ENCODE data around the gene AGR2. TPM values are rescaled to one million over a fixed set of nuclear protein-coding genes. Genes with fewer than 3 reads are reported as not detected.

Gene AGR2
- total RNA-seq, 1 experiment from 2014 or later: 378 TPM

GRCh38 chr7:16744518-16745250 lies 60.1 kb downstream of the AGR2 start:
- Mint-ChIP-seq H3K4me1 (ENCODE audit: low read depth, unreplicated experiment) (peaks cover 16% of the 10 kb centered on the region), H3K27me3 (ENCODE audit: unreplicated experiment) (no peaks in the 10 kb centered on the region), H3K36me3 (ENCODE audit: insufficient read depth, unreplicated experiment) (no peaks in the 10 kb centered on the region), H3K9me3 (ENCODE audit: low read depth, unreplicated experiment) (no peaks in the 10 kb centered on the region), H3K27ac (ENCODE audit: unreplicated experiment) (no peak overlapping the region), H3K4me3 (ENCODE audit: low read depth, unreplicated experiment) (no peak overlapping the region)
- no peak for DNase-seq
- CTCF ChIA-PET: no interaction called here
- no TSS peak for BruUV-seq (replicated peaks)
- TF ChIP-seq CTCF (IDR thresholded peaks at IDR 0.05; ENCODE audit: unreplicated experiment): no peak
- intact Hi-C loops (cut with micrococcal nuclease; ENCODE audit: unreplicated experiment): no loop called here

GRCh38 chr7:16743236-16743635 lies 61.6 kb downstream of the AGR2 start:
- no peak overlapping the region for H3K4me3 Mint-ChIP-seq (ENCODE audit: low read depth, unreplicated experiment)
- CTCF ChIA-PET: no interaction called here
- no peaks in the 10 kb centered on the region for H3K27me3 Mint-ChIP-seq (ENCODE audit: unreplicated experiment)
- TF ChIP-seq CTCF (IDR thresholded peaks at IDR 0.05; ENCODE audit: unreplicated experiment): no peak
- no peaks in the 10 kb centered on the region for H3K36me3 Mint-ChIP-seq (ENCODE audit: insufficient read depth, unreplicated experiment)
- H3K27ac Mint-ChIP-seq (ENCODE audit: unreplicated experiment): no peak overlapping the region
- no peak for DNase-seq
- peaks cover 16% of the 10 kb centered on the region for H3K4me1 Mint-ChIP-seq (ENCODE audit: low read depth, unreplicated experiment)
- no peaks in the 10 kb centered on the region for H3K9me3 Mint-ChIP-seq (ENCODE audit: low read depth, unreplicated experiment)
- BruUV-seq (replicated peaks): no TSS peak
- intact Hi-C loops (cut with micrococcal nuclease; ENCODE audit: unreplicated experiment): no loop called here

GRCh38 chr7:16742547-16742946 lies 62.3 kb downstream of the AGR2 start:
- CTCF ChIA-PET: no interaction called here
- no peak overlapping the region for H3K4me3 Mint-ChIP-seq (ENCODE audit: low read depth, unreplicated experiment)

More at GRCh38 chr7:16742547-16742946, 62.3 kb downstream of the AGR2 start:
- no peak for TF ChIP-seq CTCF (IDR thresholded peaks at IDR 0.05; ENCODE audit: unreplicated experiment)
- no peaks in the 10 kb centered on the region for H3K27me3 Mint-ChIP-seq (ENCODE audit: unreplicated experiment)
- peaks cover 16% of the 10 kb centered on the region for H3K4me1 Mint-ChIP-seq (ENCODE audit: low read depth, unreplicated experiment)
- intact Hi-C loops (cut with micrococcal nuclease; ENCODE audit: unreplicated experiment): no loop called here
- no peaks in the 10 kb centered on the region for H3K9me3 Mint-ChIP-seq (ENCODE audit: low read depth, unreplicated experiment)
- no peaks in the 10 kb centered on the region for H3K36me3 Mint-ChIP-seq (ENCODE audit: insufficient read depth, unreplicated experiment)
- no peak for DNase-seq
- H3K27ac Mint-ChIP-seq (ENCODE audit: unreplicated experiment): no peak overlapping the region
- BruUV-seq (replicated peaks): no TSS peak

Other genes with a start within 250 kb of the AGR2 start
- 29.9 and 32.5 TPM in 2 replicates for gene ANKMY2, start 159.2 kb downstream of the AGR2 start, total RNA-seq (2022)
- gene BZW2, start 158.8 kb downstream of the AGR2 start, total RNA-seq (2022): 185 and 194 TPM in 2 replicates
- 148 and 155 TPM in 2 replicates for gene TSPAN13, start 51.2 kb downstream of the AGR2 start, total RNA-seq (2022)
- gene AGR3, start 77.0 kb upstream of the AGR2 start, total RNA-seq (2022): 8.4 and 11.0 TPM in 2 replicates